GM19468 (cell line): ENCODE measurements around the gene SARS2.

ENCODE experiments used
- ATAC-seq: cut with Tn5 transposase; IDR thresholded peaks from one replicate; pipeline ENCODE4 v1.9.1; 2021; ENCODE audit warnings: mild to moderate bottlenecking, moderate library complexity, moderate number of reproducible peaks; ENCODE audit not compliant: unreplicated experiment; ENCODE audit errors: extremely low read depth

SARS2 gene

GRCh38 chr19:38919837-38920601 lies 10.5 kb downstream of the SARS2 start:
- no peak for ATAC-seq

DNA sequence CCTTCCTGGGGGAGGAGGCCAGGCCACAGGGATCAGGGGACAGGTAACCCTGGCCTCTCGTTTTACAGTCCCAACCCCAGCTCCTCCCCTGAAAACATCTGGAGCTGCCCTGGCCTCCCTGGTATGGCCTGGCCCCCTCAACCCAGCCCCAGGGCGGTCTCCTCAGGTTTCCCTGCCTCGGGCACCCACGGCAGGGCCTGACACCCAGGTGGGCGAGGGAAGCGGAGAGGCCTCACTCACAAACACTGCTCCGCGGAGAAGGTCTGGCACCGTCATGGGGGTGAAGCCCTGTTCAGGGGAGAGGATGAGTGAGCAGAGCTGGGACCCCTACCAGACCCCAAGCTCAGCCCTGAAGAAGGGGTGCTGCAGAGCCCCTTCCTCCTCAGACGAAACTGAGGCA lies 12.0 kb downstream of the SARS2 start:
- no peak for ATAC-seq

GRCh38 chr19:38917921-38918491 lies 12.6 kb downstream of the SARS2 start:
- no peak for ATAC-seq

- ATAC-seq, result no peak
Measured at GRCh38 chr19:38917516-38917915, 13.0 kb downstream of the SARS2 start.

GRCh38 chr19:38915329-38916321 lies 14.9 kb downstream of the SARS2 start:
- no peak for ATAC-seq

- ATAC-seq, result no peak
Measured at GRCh38 chr19:38913958-38914357, 16.6 kb downstream of the SARS2 start.

- no peak for ATAC-seq
Measured at GRCh38 chr19:38912600-38913514, 17.7 kb downstream of the SARS2 start.

GRCh38 chr19:38911388-38912001 lies 19.1 kb downstream of the SARS2 start:
- no peak for ATAC-seq

DNA sequence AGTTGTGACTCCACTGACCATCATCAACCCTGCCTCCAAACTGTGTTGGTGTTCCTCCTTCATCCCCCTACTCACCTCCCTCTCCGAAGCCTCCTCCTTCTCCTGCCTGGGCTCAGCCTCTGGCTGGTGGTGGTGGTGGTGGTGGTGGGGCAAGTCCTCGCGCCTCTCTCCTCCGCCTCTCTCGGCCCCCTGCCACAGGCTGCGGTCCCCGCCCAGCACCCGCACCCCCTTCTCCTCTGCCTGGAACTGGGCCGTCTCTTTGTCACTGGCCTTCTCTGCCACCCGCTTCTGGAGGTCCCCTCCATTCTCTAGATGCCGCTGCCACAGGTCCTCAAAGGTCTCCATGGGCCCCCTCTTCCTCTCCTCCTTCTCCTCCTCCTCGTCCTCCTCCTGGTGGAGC lies 20.1 kb downstream of the SARS2 start:
- no peak for ATAC-seq

GRCh38 chr19:38908911-38909310 lies 21.7 kb downstream of the SARS2 start:
- no peak for ATAC-seq

DNA sequence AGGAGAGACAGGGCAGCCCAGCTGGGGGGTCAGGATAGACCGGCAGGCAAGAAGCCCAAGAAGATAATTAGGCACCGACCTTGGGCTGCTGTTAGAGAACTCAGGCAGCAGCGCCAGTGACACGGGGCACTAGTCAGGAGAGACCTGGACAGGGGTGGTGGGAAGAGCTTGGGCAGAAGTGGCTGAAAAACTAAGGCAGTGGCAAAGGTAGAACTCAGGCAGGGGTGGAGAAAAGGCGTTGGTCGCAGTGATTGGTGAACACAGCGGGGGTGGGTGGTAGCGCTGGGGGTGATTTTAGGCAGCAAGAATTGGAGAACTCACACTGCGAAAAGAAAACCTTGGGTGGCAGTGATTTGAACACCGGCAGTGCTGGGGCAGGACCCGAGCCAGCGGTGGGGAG lies 22.9 kb downstream of the SARS2 start:
- ATAC-seq, result no peak

- ATAC-seq, result no peak
Measured at GRCh38 chr19:38907227-38907626, 23.3 kb downstream of the SARS2 start.

DNA sequence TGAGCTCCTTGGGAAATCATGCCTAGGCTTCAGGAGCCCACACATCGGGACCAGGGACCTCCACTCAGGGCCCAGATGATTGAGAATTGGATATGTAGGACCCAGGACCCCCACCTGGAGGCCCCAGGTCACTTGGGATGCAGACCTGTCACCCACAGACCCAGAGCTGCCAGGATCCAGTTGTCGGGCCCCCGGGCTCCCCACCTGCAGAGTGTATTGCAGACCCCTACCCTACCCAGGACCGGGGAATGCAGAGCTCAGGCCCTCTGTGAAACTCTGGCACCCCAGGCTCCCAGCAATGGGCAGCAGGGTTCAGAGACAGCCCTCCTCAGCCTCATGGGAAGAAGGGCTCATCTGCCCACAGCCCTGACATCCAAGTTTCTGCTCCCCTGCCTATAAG lies 24.9 kb downstream of the SARS2 start:
- ATAC-seq, result no peak

- ATAC-seq, result no peak
Measured at GRCh38 chr19:38904581-38905539, 25.7 kb downstream of the SARS2 start.

DNA sequence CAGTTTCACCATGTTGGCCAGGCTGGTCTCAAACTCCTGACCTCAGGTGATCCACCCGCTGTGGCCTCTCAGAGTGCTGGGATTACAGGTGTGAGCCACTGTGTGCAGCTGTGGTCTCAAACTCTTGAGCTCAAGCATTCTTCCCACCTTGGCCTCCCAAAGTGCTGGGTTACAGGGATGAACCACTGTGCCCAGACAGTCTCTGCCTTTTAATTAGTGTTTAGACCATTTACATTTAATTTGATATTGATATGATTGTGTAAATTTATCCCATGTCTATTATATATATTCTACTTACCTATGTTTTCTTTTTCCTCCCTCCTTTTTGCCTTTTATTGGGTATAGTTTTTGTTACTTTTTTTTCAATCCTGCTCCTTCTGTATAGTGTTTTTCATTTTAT lies 28.9 kb downstream of the SARS2 start:
- ATAC-seq, result no peak

- no peak for ATAC-seq
Measured at GRCh38 chr19:38900743-38901190, 29.8 kb downstream of the SARS2 start.

DNA sequence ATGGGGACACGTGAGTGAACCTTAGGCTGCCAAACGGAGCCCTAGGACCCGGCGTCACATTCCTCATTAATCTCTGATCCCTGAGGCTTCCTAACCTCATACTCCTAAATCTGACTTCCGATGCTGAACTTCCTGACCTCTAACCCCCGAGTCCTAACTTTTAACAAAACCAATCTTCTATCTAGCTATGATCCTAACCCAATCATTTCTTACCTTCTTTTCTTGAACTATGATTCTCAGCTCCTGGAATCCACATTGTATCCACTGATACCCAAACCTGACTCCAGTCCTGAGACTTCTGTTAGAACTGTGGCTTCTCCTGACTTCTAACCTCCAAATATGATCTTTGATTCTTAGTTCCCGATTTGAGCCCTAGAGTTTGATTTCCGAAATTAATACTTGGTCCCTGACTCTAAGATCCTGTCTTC lies 30.3 kb downstream of the SARS2 start:
- no peak for ATAC-seq
